ENCODE data around the gene HSPA12A. TPM values are rescaled to one million over a fixed set of nuclear protein-coding genes. Genes with fewer than 3 reads are reported as not detected.

The HSPA12A gene
- total RNA-seq, 2 donors from 2014 or later = 13.9 to 15.4 TPM

DNA sequence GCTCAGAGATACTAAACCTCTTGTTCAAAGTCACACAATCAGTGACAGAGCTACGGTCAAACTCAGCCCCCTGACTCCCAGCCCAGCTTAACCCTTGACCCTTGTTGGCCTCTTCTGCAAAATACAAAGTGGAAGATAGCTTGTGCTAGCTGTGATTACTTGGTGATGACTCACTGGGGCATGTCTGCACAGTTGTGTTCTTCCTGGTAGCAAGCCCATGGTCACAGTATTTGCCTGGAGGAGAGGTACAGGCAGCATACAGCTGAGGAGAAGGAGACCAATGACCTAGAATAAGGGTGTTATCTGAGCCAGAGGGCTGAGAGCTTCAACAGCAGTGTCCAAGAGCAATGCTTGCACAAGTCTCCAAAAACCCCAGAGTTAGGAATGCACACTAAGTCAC lies 5.7 kb upstream of the HSPA12A start:
- Mint-ChIP-seq H3K9me3 (no peaks in the 10 kb centered on the region), H3K27me3 (ENCODE audit: insufficient read depth) (peaks cover 44% of the 10 kb centered on the region), H3K4me1 (peaks cover 4% of the 10 kb centered on the region), H3K27ac (no peak overlapping the region), H3K36me3 (ENCODE audit: low read depth) (no peaks in the 10 kb centered on the region), H3K4me3 (no peak overlapping the region)
- no peaks in the 10 kb centered on the region for H3K4me1 ChIP-seq (ENCODE audit: control insufficient read depth, insufficient read depth, low read length)
- H3K9ac ChIP-seq (ENCODE audit: extremely low read depth, low read length, poor library complexity, severe bottlenecking) = no peak overlapping the region
- TF ChIP-seq, protein P1, sequence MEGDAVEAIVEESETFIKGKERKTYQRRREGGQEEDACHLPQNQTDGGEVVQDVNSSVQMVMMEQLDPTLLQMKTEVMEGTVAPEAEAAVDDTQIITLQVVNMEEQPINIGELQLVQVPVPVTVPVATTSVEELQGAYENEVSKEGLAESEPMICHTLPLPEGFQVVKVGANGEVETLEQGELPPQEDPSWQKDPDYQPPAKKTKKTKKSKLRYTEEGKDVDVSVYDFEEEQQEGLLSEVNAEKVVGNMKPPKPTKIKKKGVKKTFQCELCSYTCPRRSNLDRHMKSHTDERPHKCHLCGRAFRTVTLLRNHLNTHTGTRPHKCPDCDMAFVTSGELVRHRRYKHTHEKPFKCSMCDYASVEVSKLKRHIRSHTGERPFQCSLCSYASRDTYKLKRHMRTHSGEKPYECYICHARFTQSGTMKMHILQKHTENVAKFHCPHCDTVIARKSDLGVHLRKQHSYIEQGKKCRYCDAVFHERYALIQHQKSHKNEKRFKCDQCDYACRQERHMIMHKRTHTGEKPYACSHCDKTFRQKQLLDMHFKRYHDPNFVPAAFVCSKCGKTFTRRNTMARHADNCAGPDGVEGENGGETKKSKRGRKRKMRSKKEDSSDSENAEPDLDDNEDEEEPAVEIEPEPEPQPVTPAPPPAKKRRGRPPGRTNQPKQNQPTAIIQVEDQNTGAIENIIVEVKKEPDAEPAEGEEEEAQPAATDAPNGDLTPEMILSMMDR (conservative IDR thresholded peaks at IDR 0.05) = no peak
- WGBS, 2 experiments (ENCODE audit: insufficient coverage in 1 of 2, insufficient read length in 1 of 2) = 86 to 89% methylated on average over 1 of the region's 1 CpG
- H3K27me3 ChIP-seq (ENCODE audit: control insufficient read depth, insufficient read depth, low read length, poor library complexity, severe bottlenecking) = peaks cover 25% of the 10 kb centered on the region
- no peak overlapping the region for H3K27ac ChIP-seq (ENCODE audit: low read depth, low read length)
- DNase-seq = no peak
- no peak overlapping the region for H3K4me3 ChIP-seq (ENCODE audit: low read length)
- H3K36me3 ChIP-seq (ENCODE audit: control insufficient read depth, insufficient read depth, low read length) = no peaks in the 10 kb centered on the region
- H3K9me3 ChIP-seq (ENCODE audit: control insufficient read depth, low read length) = no peaks in the 10 kb centered on the region

DNA sequence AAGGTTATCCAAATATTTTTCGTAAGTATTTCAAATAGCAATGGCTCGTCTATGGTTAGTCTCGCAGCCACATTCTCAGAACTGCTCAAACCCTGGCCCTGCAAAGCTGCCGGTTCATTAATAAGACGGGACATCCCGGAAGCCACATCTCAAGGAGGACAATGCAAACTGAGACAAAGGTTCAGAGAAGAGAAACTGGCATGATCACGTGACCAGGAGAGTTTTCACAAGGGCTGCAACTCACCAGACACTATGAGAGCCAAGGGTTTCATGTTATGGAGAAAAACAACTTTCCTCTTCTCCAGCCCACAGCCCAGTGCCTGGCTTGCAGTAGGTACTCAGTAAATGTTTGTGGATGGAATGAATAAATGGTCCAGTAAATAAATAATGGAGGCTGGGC lies 5.0 kb upstream of the HSPA12A start:
- H3K27me3 Mint-ChIP-seq (ENCODE audit: insufficient read depth) = peaks cover 45% of the 10 kb centered on the region
- Histone ChIP-seq H3K36me3 (ENCODE audit: control insufficient read depth, insufficient read depth, low read length) (no peaks in the 10 kb centered on the region), H3K27me3 (ENCODE audit: control insufficient read depth, insufficient read depth, low read length, poor library complexity, severe bottlenecking) (peaks cover 25% of the 10 kb centered on the region), H3K27ac (ENCODE audit: low read depth, low read length) (no peak overlapping the region), H3K4me3 (ENCODE audit: low read length) (no peak overlapping the region), H3K9ac (ENCODE audit: extremely low read depth, low read length, poor library complexity, severe bottlenecking) (no peak overlapping the region), H3K4me1 (ENCODE audit: control insufficient read depth, insufficient read depth, low read length) (no peaks in the 10 kb centered on the region), H3K9me3 (ENCODE audit: control insufficient read depth, low read length) (no peaks in the 10 kb centered on the region)
- H3K36me3 Mint-ChIP-seq (ENCODE audit: low read depth) = no peaks in the 10 kb centered on the region
- WGBS, 2 experiments (ENCODE audit: insufficient coverage in 1 of 2, insufficient read length in 1 of 2) = 85 to 89% methylated on average over 7 of the region's 7 CpGs
- no peak for DNase-seq
- no peaks in the 10 kb centered on the region for H3K9me3 Mint-ChIP-seq
- TF ChIP-seq, protein P1 (conservative IDR thresholded peaks at IDR 0.05) = no peak
- no peak overlapping the region for H3K4me3 Mint-ChIP-seq
- no peak overlapping the region for H3K27ac Mint-ChIP-seq
- H3K4me1 Mint-ChIP-seq = peaks cover 4% of the 10 kb centered on the region

DNA sequence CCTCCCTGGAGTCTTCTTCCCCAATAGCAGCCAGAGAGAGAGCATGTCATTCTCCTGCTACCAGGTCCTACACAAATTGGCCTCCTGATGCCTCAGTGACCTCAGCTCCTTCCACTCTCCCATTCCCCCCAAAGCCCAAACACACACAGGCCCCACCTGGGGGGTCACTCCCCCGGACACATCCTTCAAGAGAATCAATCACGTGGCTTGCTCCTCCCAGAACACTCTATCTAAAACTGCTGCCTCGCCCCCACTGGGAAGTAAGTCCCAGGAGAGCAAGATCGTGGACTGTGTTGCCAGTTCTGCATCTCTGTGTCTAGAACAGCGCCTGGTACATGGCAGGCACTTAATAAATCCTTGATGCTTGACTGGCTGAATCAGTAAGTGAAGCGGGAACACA lies 2.5 kb upstream of the HSPA12A start:
- Histone ChIP-seq H3K9ac (ENCODE audit: extremely low read depth, low read length, poor library complexity, severe bottlenecking) (no peak overlapping the region), H3K27ac (ENCODE audit: low read depth, low read length) (no peak overlapping the region), H3K27me3 (ENCODE audit: control insufficient read depth, insufficient read depth, low read length, poor library complexity, severe bottlenecking) (peaks cover 47% of the 10 kb centered on the region), H3K36me3 (ENCODE audit: control insufficient read depth, insufficient read depth, low read length) (no peaks in the 10 kb centered on the region), H3K4me1 (ENCODE audit: control insufficient read depth, insufficient read depth, low read length) (no peaks in the 10 kb centered on the region), H3K9me3 (ENCODE audit: control insufficient read depth, low read length) (no peaks in the 10 kb centered on the region), H3K4me3 (ENCODE audit: low read length) (no peak overlapping the region)
- Mint-ChIP-seq H3K4me1 (peaks cover 4% of the 10 kb centered on the region), H3K27ac (no peak overlapping the region), H3K27me3 (ENCODE audit: insufficient read depth) (peaks cover 52% of the 10 kb centered on the region), H3K9me3 (no peaks in the 10 kb centered on the region), H3K4me3 (no peak overlapping the region), H3K36me3 (ENCODE audit: low read depth) (no peaks in the 10 kb centered on the region)
- 87 to 91% methylated on average over 5 to 6 of the region's 6 CpGs for WGBS, 2 experiments (ENCODE audit: insufficient coverage in 1 of 2, insufficient read length in 1 of 2)
- no peak for DNase-seq
- TF ChIP-seq, protein P1 (conservative IDR thresholded peaks at IDR 0.05) = no peak

Measured in endodermal cell (in vitro differentiated cells).